ENCODE data around the gene CAP2. TPM values are rescaled to one million over a fixed set of nuclear protein-coding genes. Genes with fewer than 3 reads are reported as not detected.

Gene CAP2
- total RNA-seq, 1 donor from 2014 or later, result 21.8 TPM

DNA sequence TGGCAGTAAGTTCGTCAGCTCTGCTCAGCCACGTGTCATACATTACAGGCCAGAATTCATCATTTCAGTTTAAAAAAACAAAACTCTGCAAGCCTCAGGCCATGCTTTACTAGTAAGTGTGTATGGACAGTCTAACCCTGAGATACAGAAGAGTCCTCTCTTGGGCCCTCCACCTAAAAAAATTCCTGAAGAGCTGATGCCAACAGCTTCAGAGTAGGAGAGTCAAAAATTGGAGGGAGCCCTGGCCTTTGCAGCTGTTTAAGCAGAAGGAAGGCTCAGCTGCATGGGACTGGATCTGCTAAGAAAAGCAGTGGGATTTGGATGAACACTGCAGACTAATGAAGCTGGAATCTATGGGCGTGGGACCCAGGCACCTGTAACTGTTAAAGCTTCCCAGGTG lies 159.5 kb downstream of the CAP2 start:
- Mint-ChIP-seq H3K36me3 (ENCODE audit: low read depth) (peaks cover 29% of the 10 kb centered on the region), H3K4me3 (no peak overlapping the region)
- DNase-seq (ENCODE audit: low read depth, low spot score), result no peak

DNA sequence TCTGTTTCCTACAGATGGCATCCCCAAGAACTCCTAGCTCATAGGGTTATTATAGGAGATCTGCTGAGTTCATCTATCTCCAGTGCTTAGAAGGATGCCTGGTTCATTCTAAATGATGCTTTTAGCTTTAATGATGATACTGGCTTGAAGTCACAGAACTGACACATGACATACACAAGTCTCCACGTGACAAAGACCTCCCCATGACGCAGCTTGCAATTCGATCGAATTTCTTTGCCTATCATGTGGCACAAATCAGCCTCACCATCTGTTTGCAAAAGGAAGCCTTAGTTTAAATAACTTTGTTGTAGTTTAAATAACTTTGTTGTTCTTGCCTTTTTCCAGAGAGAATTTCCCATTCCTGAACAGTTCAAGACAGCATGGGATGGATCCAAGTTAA lies 162.6 kb downstream of the CAP2 start:
- H3K4me1 Mint-ChIP-seq, result no peaks in the 10 kb centered on the region

More for the DNA sequence above, 159.5 kb downstream of the CAP2 start:
- H3K9me3 Mint-ChIP-seq, result no peaks in the 10 kb centered on the region
- no peaks in the 10 kb centered on the region for H3K4me1 Mint-ChIP-seq
- H3K27me3 Mint-ChIP-seq (ENCODE audit: low read depth), result no peaks in the 10 kb centered on the region
- no peak overlapping the region for H3K27ac Mint-ChIP-seq (ENCODE audit: unreplicated experiment)
- TF ChIP-seq, protein P1, sequence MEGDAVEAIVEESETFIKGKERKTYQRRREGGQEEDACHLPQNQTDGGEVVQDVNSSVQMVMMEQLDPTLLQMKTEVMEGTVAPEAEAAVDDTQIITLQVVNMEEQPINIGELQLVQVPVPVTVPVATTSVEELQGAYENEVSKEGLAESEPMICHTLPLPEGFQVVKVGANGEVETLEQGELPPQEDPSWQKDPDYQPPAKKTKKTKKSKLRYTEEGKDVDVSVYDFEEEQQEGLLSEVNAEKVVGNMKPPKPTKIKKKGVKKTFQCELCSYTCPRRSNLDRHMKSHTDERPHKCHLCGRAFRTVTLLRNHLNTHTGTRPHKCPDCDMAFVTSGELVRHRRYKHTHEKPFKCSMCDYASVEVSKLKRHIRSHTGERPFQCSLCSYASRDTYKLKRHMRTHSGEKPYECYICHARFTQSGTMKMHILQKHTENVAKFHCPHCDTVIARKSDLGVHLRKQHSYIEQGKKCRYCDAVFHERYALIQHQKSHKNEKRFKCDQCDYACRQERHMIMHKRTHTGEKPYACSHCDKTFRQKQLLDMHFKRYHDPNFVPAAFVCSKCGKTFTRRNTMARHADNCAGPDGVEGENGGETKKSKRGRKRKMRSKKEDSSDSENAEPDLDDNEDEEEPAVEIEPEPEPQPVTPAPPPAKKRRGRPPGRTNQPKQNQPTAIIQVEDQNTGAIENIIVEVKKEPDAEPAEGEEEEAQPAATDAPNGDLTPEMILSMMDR (conservative IDR thresholded peaks at IDR 0.05), result no peak

DNA sequence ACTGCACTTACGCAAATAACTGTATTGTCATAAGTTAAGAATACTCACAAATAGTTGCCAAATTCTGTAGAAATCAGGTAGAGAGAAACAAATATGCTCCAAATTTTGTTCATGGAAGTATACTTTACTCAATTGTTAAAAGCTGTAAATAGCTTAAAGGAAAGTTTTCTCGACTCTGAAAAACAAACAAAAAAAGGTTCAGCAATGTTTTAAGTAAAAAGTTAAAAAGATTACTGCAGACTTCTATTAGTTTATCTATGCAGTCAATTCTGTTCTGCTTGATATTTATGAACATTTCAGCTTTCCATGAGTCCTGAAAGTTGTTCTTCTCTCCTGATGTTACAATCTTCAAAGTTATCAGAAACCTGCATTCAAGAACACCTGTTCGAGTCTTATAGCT lies 169.2 kb downstream of the CAP2 start:
- DNase-seq (ENCODE audit: low read depth, low spot score), result no peak
- H3K27ac Mint-ChIP-seq (ENCODE audit: unreplicated experiment), result no peak overlapping the region
- no peaks in the 10 kb centered on the region for H3K27me3 Mint-ChIP-seq (ENCODE audit: low read depth)
- no peak overlapping the region for H3K4me3 Mint-ChIP-seq
- H3K36me3 Mint-ChIP-seq (ENCODE audit: low read depth), result peaks cover 24% of the 10 kb centered on the region
- H3K4me1 Mint-ChIP-seq, result no peaks in the 10 kb centered on the region
- peaks cover 22% of the 10 kb centered on the region for H3K9me3 Mint-ChIP-seq
- TF ChIP-seq, protein P1 (conservative IDR thresholded peaks at IDR 0.05), result no peak

More for the DNA sequence above, 162.6 kb downstream of the CAP2 start:
- Mint-ChIP-seq H3K27ac (ENCODE audit: unreplicated experiment) (no peak overlapping the region), H3K36me3 (ENCODE audit: low read depth) (peaks cover 42% of the 10 kb centered on the region), H3K4me3 (no peak overlapping the region), H3K9me3 (peaks cover 8% of the 10 kb centered on the region), H3K27me3 (ENCODE audit: low read depth) (no peaks in the 10 kb centered on the region)
- TF ChIP-seq, protein P1 (conservative IDR thresholded peaks at IDR 0.05), result no peak
- DNase-seq (ENCODE audit: low read depth, low spot score), result no peak

DNA sequence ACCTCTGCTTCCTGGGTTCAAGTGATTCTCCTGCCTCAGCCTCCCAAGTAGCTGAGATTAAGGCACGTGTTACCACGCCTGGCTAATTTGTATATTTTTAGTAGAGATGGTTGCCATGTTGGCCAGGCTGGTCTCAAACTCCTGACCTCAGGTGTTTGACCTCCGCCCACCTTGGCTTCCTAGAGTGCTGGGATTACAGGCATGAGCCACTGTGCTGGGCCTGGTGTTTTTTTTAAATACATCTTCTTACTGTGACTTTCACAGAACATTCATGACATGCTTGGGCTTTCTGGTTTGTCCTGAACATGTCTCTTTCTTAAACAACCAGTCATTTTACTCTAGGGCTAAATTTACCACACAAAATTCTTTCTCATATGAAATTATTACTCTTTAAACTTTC lies 172.0 kb downstream of the CAP2 start:
- Mint-ChIP-seq H3K36me3 (ENCODE audit: low read depth) (peaks cover 13% of the 10 kb centered on the region), H3K4me1 (no peaks in the 10 kb centered on the region), H3K27me3 (ENCODE audit: low read depth) (no peaks in the 10 kb centered on the region), H3K9me3 (peaks cover 18% of the 10 kb centered on the region), H3K27ac (ENCODE audit: unreplicated experiment) (no peak overlapping the region), H3K4me3 (no peak overlapping the region)
- TF ChIP-seq, protein P1 (conservative IDR thresholded peaks at IDR 0.05), result no peak
- no peak for DNase-seq (ENCODE audit: low read depth, low spot score)

DNA sequence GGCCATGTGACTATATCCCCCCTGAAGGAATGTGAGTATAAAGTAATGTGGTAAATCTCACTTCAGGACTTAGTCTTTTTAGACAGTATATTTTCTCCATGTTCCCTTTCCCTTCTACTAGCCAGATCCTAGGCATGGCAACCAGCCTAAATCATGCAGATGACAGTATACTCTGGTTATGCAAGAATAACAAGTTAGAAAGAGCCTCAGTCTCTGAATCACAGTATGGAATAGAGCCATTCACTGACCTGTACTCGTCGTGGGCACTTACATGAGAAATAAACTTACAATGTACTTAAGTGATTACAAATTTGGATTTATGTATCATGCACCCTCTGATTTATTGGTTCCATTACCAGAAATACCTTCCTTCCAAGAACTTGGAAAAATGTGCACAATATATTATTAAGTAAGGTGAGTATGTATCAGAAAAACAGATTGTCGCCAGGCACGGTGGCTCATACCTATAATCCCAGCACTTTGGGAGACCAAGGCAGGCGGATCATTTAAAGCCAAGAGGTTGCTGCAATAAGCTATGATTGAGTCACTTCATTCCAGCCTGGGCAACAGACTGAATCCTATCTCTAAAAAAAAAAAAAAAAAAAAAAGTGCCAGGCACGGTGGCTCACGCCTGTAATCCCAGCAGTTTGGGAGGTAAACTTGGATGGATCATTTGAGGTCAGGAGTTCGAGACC lies 181.6 kb downstream of the CAP2 start:
- TF ChIP-seq, protein P1 (conservative IDR thresholded peaks at IDR 0.05), result no peak
- H3K4me3 Mint-ChIP-seq, result no peak overlapping the region
- no peaks in the 10 kb centered on the region for H3K27me3 Mint-ChIP-seq (ENCODE audit: low read depth)

More for the DNA sequence above, 181.6 kb downstream of the CAP2 start:
- peaks cover 11% of the 10 kb centered on the region for H3K36me3 Mint-ChIP-seq (ENCODE audit: low read depth)
- no peak for DNase-seq (ENCODE audit: low read depth, low spot score)
- no peaks in the 10 kb centered on the region for H3K4me1 Mint-ChIP-seq
- peaks cover 15% of the 10 kb centered on the region for H3K9me3 Mint-ChIP-seq
- H3K27ac Mint-ChIP-seq (ENCODE audit: unreplicated experiment), result no peak overlapping the region

Measured in neural crest cell (in vitro differentiated cells).